ENCODE results near the gene DOCK4. TPM values are rescaled to one million over a fixed set of nuclear protein-coding genes. Genes with fewer than 3 reads are reported as not detected.

Gene DOCK4
- total and polyA plus RNA-seq, 2 of the 8 experiments (the other 6 are each of a cell fraction or from before 2014, with no cell fraction given) = 5.1 to 23.6 TPM

GRCh38 chr7:112202816-112203215, 3.4 kb downstream of the DOCK4 start:
- Histone ChIP-seq H3K79me1 (ENCODE audit: low read depth, low read length) (peaks cover 3% of the 10 kb centered on the region; the same call in 1 of the 2 replicates), H3K4me3 (ENCODE audit: extremely low read depth in 1 of 4, insufficient read depth in 2 of 4, low read depth in 3 of 4, low read length in 4 of 4) (no peak overlapping the region), H3K23me2 (ENCODE audit: low read depth, low read length) (peaks cover 21% of the 10 kb centered on the region), H3K9ac (replicated peaks in 1 of 4; ENCODE audit: extremely low read depth in 1 of 4, low read depth in 3 of 4, low read length in 3 of 4) (no peak overlapping the region), H3K27me3 (replicated peaks in 1 of 4; ENCODE audit: control insufficient read depth in 3 of 4, extremely low read depth in 1 of 4, insufficient read depth in 3 of 4, low read length in 3 of 4) (no peaks in the 10 kb centered on the region; a peak in 1 of 7 replicates), H2BK120ac (replicated peaks; ENCODE audit: low read depth, low read length) (no peak overlapping the region), H3K4me1 (replicated peaks in 1 of 4; ENCODE audit: control insufficient read depth in 3 of 4, insufficient read depth in 4 of 4, low read length in 3 of 4) (peaks cover 0 to 11% (median 7%) of the 10 kb centered on the region in 4 experiments; a peak in 5 of 7 replicates), H4K8ac (ENCODE audit: extremely low read depth, insufficient read depth, low read length) (no peak overlapping the region), H3K36me3 (ENCODE audit: control insufficient read depth in 2 of 4, insufficient read depth in 4 of 4, low read length in 3 of 4) (no peaks in the 10 kb centered on the region), H2BK15ac (ENCODE audit: low read length) (no peak overlapping the region), H3K18ac (ENCODE audit: extremely low read depth, low read length) (no peak overlapping the region), H4K91ac (replicated peaks; ENCODE audit: insufficient read length, low read length) (no peak overlapping the region), H3K14ac (ENCODE audit: insufficient read length) (no peak overlapping the region), H3K4me2 (ENCODE audit: insufficient read depth in 1 of 2, low read depth in 2 of 2, low read length in 2 of 2) (no peak overlapping the region), H4K5ac (ENCODE audit: insufficient read length, low read depth, low read length) (no peak overlapping the region), H4K20me1 (replicated peaks in 1 of 2; ENCODE audit: control insufficient read depth in 1 of 2, insufficient read depth in 2 of 2, low read length in 2 of 2) (no peaks in the 10 kb centered on the region), H3K79me2 (ENCODE audit: control insufficient read depth in 1 of 2, insufficient read depth in 2 of 2, low read length in 2 of 2) (peaks cover 5 to 76% of the 10 kb centered on the region in 2 experiments; a peak in 3 of 4 replicates), H2BK5ac (ENCODE audit: low read depth, low read length) (no peak overlapping the region), H3K23ac (ENCODE audit: insufficient read length) (no peak overlapping the region), H2AFZ (ENCODE audit: low read length) (no peak overlapping the region), H2AK5ac (ENCODE audit: low read depth, low read length) (no peak overlapping the region; the same call in 1 of the 2 replicates), H2BK12ac (ENCODE audit: low read depth, low read length) (no peak overlapping the region), H3K27ac (ENCODE audit: low read depth, low read length) (no peak overlapping the region), H2BK20ac (ENCODE audit: low read length) (no peak overlapping the region), H3K56ac (replicated peaks; ENCODE audit: insufficient read length, low read depth, low read length) (no peak overlapping the region), H3K4ac (replicated peaks; ENCODE audit: insufficient read length, low read depth, low read length) (no peak overlapping the region), H3K9me3 (ENCODE audit: insufficient read depth in 2 of 2, low read depth in 1 of 2, low read length in 1 of 2) (no peaks in the 10 kb centered on the region)
- ChIA-PET POLR2A (ENCODE audit: partially characterized antibody) (interaction anchor here (2.0 kb wide), 1 partner anchor 9 kb away, joined by 5 read pairs; no protein-coding TSS in a partner anchor), CTCF (ENCODE audit: partially characterized antibody) (interaction anchor here (0.7 to 1.3 kb wide), 5 partner anchors 10 to 443 kb away, joined by 3 to 5 read pairs (median 3); no protein-coding TSS in a partner anchor)
- TF ChIP-seq ASH2L (IDR thresholded peaks at IDR 0.05; ENCODE audit: low read length) = no peak
- TF ChIP-seq CTBP2 (IDR thresholded peaks at IDR 0.05; ENCODE audit: borderline replicate concordance, insufficient read depth, insufficient read length, low read length) = no peak
- FAIRE-seq (no peak), DNase-seq (ENCODE audit: low read depth in 1 of 2, low spot score in 2 of 2) (no peak)
- WGBS, 2 experiments (ENCODE audit: extremely low coverage in 1 of 2, insufficient coverage in 1 of 2, insufficient read length in 1 of 2, insufficient replicate concordance in 2 of 2, low coverage in 1 of 2, low lambda C conversion rate in 2 of 2, missing lambda C conversion rate in 1 of 2) = 72% methylated on average over 2 of the region's 2 CpGs; no CpG with 5 or more reads in 1 of the 2 experiments

Data from H1 (cell line).